Right cardiac atrium (tissue), 5 donors: ENCODE data around the gene USP48. TPM values are rescaled to one million over a fixed set of nuclear protein-coding genes. Genes with fewer than 3 reads are reported as not detected.

Experiments used
- ATAC-seq, 2 donors: fragments of 200-7000 bp; cut with Tn5 transposase; one replicate each; pipeline versions ENCODE4 v1.8.0 to v1.9.1; 2020; ENCODE audit warnings: moderate library complexity in 2 of 2, mild to moderate bottlenecking in 1 of 2
- DNase-seq, 3 donors: peaks; one replicate each; pipeline ENCODE4 v3.0.0-alpha.2; 2020
- H3K27ac ChIP-seq: one replicate; pipeline ENCODE4 v1.5.1; 2013; ENCODE audit warnings: mild to moderate bottlenecking, low read length, control low read depth, moderate library complexity
- H3K27me3 ChIP-seq: one replicate; pipeline ENCODE4 v1.6.1; 2013; ENCODE audit not compliant: control insufficient read depth, insufficient read depth
- H3K4me1 ChIP-seq: one replicate; pipeline ENCODE4 v1.6.1; 2013; ENCODE audit warnings: low read length; ENCODE audit not compliant: control insufficient read depth, insufficient read depth
- H3K4me3 ChIP-seq: one replicate; pipeline ENCODE4 v1.5.1; 2013; ENCODE audit warnings: low read length, control low read depth
- H3K9me3 ChIP-seq: one replicate; pipeline ENCODE4 v1.6.1; 2013; ENCODE audit warnings: low read length; ENCODE audit not compliant: control insufficient read depth
- WGBS: extraction: QIAGEN DNeasy Blood & Tissue Kit; methylation state at CpG from one replicate; pipeline ENCODE4 v1.1.7; 2013; 5-methylcytosine and 5-hydroxymethylcytosine counted together
- intact Hi-C, 4 donors: fragments of 100-400 bp; cut with DNase I; formaldehyde crosslinking; loops; one replicate each; pipeline versions ENCODE4 v1.11.0 to v1.14.0; 2022 to 2023
- polyA plus RNA-seq: library from polyadenylated mRNA; stranded (reverse); fragments of 200-250 nt; gene quantifications from one replicate; pipeline ENCODE4 v1.2.3, GENCODE V29; 2013
- total RNA-seq, 4 donors: library from RNA; stranded (reverse); fragmentation: NEBNext Ultra II Directional; extraction: Animal tissue kit (Norgen Biotek cat#: 25700); gene quantifications; one replicate each; pipeline ENCODE4 v1.2.1, GENCODE V29; 2021
- donor health status: healthy with polysubstance abuse.
- donor health status: DM: no; HTN: yes; CAD: no.
- donor health status: DM: no; HTN: no; CAD: no.
- donor health status: DM: no; HTN: yes; CAD: no; lungs with severe emphysema.
- donor health status: DM: yes; HTN: yes; CAD: no.

USP48 gene
- total and polyA plus RNA-seq, 5 donors: 19.9 to 49.4 (median 45.7) TPM

DNA sequence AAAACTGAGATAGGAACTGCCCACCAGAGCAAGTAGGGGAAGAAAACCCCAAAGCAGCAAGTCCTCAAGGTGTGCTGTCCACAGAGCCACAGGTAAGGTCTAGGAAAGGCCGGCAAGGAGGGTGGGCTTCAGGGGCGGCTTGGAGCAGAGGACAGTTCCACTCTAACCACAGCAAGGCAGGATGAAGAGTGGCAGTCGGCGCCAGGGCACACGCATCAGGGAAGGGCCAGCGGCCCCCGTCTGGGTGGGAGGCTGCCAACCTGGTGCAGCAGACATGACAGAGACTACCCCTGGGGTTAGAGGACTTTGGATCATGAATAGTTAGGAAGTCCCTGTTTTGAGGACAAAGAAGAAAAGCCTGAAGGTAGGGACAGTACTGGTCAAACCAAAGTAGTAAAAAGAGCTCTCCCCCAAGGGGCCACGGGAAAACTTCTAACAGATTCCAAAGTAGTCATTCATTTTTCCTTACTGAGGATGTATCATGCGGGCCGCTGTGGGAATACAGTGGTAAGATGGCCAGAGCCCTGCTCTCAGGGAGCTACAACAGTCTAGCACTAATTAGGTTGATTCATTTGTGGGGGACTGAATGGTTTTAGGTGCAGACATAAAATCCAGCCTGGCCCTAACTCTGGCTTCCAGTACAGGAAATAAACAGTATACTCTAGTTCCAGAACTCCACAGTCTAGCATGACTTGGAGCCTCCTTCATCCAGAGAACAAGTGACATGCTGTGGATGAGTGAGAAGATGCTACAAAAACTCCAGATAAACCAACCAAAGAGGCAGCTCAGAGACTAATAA lies 110.3 kb downstream of the USP48 start:
- peaks cover 30% of the 10 kb centered on the region for H3K4me1 ChIP-seq
- DNase-seq (peak in 1 of 3 donors; percentile 56), ATAC-seq (no peak)
- peak overlapping the region; percentile 6 for H3K27ac ChIP-seq
- 71% methylated on average over 10 of the region's 10 CpGs for WGBS
- intact Hi-C loops: no loop called here
- no peaks in the 10 kb centered on the region for H3K27me3 ChIP-seq
- no peak overlapping the region for H3K4me3 ChIP-seq
- no peaks in the 10 kb centered on the region for H3K9me3 ChIP-seq

DNA sequence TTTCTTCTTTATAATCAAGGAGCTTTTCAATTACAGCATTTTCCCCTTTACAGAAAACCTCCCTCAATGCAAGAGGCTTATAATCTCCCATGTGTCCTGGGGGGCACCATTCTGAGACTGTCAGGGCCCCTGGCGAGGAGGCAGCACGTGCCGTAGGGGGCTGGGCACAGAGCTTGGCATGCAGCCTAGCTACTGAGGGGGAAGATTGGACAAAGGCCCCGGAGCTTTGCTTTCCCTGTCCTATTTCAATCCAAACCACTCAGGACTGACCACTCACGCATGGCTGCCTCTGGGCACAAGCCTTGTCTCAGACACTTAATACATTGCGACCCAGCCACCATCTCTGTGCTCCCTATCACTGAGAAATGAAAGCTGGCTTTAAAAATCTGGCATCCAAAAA lies 111.0 kb downstream of the USP48 start:
- H3K4me1 ChIP-seq: peaks cover 30% of the 10 kb centered on the region
- intact Hi-C loops: no loop called here
- no peak overlapping the region for H3K4me3 ChIP-seq
- no peaks in the 10 kb centered on the region for H3K27me3 ChIP-seq
- DNase-seq: peak in 2 of 3 donors; percentile 67 to 70
- peak overlapping the region; percentile 6 for H3K27ac ChIP-seq
- no peaks in the 10 kb centered on the region for H3K9me3 ChIP-seq
- WGBS: 32% methylated on average over 6 of the region's 6 CpGs
- peak in 1 of 2 donors; percentile 4 for ATAC-seq

- ATAC-seq (no peak), DNase-seq (no peak)
- no peak overlapping the region for H3K4me3 ChIP-seq
- no peaks in the 10 kb centered on the region for H3K27me3 ChIP-seq
- no peaks in the 10 kb centered on the region for H3K9me3 ChIP-seq
- 66% methylated on average over 11 of the region's 11 CpGs for WGBS
- H3K4me1 ChIP-seq: peaks cover 30% of the 10 kb centered on the region
- intact Hi-C loops: no loop called here
- H3K27ac ChIP-seq: no peak overlapping the region
Observed at GRCh38 chr1:21670956-21671902, 111.7 kb downstream of the USP48 start.

DNA sequence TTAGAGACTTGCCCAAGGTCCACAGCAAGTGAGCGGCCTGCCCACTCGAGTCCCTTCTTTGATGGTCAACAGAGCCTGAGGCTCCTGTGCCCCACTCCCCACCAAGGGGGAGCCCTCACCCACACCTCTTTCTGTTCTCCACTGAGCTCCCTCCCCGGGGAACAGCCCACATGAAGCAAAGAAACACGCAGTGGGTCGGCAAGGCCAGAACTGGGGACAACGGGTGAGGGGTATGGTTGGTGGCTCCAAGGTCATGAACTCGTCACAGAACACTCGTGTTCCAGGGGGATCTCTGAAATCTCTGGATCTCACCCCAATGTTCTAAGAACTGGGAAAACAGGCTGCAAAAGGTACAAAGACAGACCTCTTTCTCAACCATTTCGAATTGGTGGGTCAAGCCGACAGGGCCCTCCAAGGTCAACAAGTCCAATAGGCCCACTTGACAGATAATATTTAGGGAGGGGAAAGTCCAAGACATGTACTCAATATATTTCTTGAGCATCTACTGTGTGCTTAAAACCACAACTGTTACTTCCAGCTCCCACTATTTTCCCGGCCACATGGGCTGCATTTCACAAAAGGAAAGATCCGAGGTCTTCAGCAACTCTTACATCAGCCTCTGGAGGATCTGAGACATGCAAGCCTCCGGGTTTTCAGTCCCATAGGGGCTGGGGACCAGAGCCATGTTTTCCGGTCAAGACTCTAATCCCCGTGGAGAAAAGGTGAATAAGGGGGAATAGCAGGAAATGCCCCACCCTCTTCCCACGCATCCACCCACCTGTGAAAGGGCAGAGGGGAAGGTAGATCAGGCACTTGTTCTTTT lies 112.7 kb downstream of the USP48 start:
- Histone ChIP-seq H3K27me3 (no peaks in the 10 kb centered on the region), H3K9me3 (no peaks in the 10 kb centered on the region), H3K27ac (no peak overlapping the region), H3K4me1 (peaks cover 30% of the 10 kb centered on the region), H3K4me3 (no peak overlapping the region)
- ATAC-seq: no peak
- 56% methylated on average over 16 of the region's 16 CpGs for WGBS
- intact Hi-C loops: no loop called here
- DNase-seq: no peak

- ATAC-seq: peak; percentile 10 to 25
- Histone ChIP-seq H3K27me3 (no peaks in the 10 kb centered on the region), H3K27ac (peak within 1 kb of the TSS; percentile 38), H3K4me3 (peak within 1 kb of the TSS; percentile 60), H3K9me3 (no peaks in the 10 kb centered on the region), H3K4me1 (peaks cover 30% of the 10 kb centered on the region)
- 1% methylated on average over 64 of the region's 64 CpGs for WGBS
- intact Hi-C loops: no loop called here
- DNase-seq: peak in 2 of 3 donors; percentile 68 to 74
Observed at GRCh38 chr1:21669258-21670058, 113.5 kb downstream of the USP48 start, which contains the start of gene RAP1GAP. RAP1GAP (minus strand) TSS chr1:21669357; CDS start chr1:21620032, 49,325 bp downstream.

DNA sequence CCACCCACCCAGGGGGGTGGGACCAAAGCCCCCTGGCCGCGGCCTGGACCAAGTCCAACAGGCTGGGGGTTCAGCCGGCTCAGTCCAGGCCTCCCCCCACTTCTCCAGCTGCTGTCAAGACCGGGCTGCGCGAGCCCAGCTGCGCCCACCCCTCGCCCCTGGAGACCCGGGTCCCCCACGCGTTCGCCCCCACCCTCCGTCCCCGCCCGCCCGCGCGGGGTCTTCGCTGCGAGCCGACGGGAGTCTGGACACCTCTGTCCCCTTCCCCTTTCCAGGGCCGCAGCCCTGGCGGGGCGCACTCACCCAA lies 114.0 kb downstream of the USP48 start:
- Histone ChIP-seq H3K4me1 (peaks cover 29% of the 10 kb centered on the region), H3K27me3 (no peaks in the 10 kb centered on the region), H3K9me3 (no peaks in the 10 kb centered on the region), H3K4me3 (peak overlapping the region; percentile 60), H3K27ac (no peak overlapping the region)
- no peak for DNase-seq
- intact Hi-C loops: no loop called here
- ATAC-seq: no peak
- 0% methylated on average over 25 of the region's 25 CpGs for WGBS

DNA sequence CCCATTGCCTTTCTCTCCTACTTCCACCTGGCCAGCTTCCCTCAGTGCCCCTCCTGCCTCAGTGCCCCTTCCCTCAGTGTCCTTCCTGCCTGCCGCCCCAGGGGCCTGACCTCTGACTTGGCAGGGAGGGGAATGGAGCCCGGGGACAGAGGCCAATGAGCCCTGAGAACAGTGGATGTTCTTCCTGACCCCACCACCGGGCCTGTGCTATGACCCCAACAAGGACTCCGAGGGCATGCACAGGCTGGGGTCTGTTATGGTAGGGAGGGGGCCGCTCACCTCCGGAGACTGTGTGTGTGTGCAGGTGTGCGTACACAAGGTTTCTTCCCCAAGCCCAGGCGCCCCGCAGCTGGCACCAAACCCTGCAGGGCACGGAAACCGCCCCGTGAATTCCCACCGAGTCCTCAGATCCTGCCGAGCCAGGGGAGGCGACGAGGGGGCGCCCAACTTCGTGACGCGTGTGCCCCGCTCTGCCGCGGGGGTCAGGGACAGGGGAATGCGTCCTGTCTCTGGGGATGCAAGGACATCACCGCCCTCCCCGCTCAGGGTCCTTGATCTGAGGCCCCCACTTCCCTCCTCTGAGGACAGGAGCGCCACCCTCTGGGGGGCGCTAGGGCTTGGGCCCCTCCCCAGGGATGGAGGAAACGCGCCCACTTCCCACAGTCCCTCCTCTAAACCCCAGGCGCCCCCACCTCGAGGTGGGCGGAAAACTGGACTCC lies 114.6 kb downstream of the USP48 start:
- 12% methylated on average over 33 of the region's 33 CpGs for WGBS
- Histone ChIP-seq H3K4me3 (peak overlapping the region; percentile 60), H3K9me3 (no peaks in the 10 kb centered on the region), H3K4me1 (peaks cover 25% of the 10 kb centered on the region), H3K27ac (peak overlapping the region; percentile 38), H3K27me3 (no peaks in the 10 kb centered on the region)
- DNase-seq (peak in 2 of 3 donors; percentile 64 to 70), ATAC-seq (no peak)
- intact Hi-C loops: no loop called here

DNA sequence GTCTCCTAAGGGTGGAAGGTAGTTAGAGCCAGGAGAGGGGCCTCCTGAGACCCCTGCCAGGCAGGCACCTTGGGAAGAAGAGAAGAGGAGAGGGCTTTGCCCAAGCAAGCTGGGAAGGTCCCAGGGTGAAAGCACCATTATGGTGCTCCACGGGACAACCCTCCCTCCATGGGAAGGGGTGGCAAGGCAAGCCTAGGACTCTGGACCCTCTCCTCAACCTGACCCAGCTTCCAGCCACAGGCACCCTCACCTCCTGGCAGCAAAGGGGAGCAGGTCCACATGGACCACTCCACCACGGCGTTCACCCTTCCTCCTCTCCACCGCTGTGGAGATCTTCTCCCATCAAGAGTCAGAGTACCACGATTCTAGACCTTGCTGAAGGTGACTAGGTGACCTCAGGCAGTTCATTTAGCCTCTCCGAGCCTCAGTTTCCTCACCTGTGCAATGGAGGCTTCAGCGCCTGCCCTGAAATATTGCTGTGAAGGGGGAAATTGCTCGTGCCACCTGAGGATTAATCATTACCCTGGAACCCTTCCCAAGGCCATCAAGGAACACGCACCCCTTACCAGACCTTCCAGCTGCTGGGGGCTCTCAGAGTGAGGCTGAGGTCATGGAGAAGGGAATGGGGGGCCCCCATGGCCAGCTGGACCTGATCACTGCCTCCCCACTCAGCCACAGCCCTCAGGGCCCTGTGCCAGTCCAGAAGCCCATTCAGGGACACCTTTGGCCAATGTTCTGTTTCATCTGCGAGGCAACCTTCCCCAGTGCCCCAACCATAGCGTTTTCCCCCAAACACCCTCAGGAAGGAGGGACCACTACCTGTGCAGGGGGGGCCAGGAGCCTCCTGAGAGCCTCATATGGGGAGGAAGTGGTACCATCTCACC lies 115.4 kb downstream of the USP48 start:
- 88% methylated on average over 11 of the region's 11 CpGs for WGBS
- Histone ChIP-seq H3K27me3 (no peaks in the 10 kb centered on the region), H3K27ac (peak overlapping the region; percentile 38), H3K9me3 (no peaks in the 10 kb centered on the region), H3K4me1 (peaks cover 19% of the 10 kb centered on the region), H3K4me3 (no peak overlapping the region)
- intact Hi-C loops: no loop called here
- DNase-seq (no peak), ATAC-seq (no peak)
